SHP77 treated with DMSO at 0.1 percent for 48 hours (cell line): Measurements from ENCODE around the gene EIF3K.

Source experiments
- DNase-seq: peaks from one replicate; lab custom pipeline; 2025; lab: John Stamatoyannopoulos, UW

EIF3K gene

GRCh38 chr19:38684078-38684861, 65.3 kb downstream of the EIF3K start:
- DNase-seq = peak; percentile 87

DNA sequence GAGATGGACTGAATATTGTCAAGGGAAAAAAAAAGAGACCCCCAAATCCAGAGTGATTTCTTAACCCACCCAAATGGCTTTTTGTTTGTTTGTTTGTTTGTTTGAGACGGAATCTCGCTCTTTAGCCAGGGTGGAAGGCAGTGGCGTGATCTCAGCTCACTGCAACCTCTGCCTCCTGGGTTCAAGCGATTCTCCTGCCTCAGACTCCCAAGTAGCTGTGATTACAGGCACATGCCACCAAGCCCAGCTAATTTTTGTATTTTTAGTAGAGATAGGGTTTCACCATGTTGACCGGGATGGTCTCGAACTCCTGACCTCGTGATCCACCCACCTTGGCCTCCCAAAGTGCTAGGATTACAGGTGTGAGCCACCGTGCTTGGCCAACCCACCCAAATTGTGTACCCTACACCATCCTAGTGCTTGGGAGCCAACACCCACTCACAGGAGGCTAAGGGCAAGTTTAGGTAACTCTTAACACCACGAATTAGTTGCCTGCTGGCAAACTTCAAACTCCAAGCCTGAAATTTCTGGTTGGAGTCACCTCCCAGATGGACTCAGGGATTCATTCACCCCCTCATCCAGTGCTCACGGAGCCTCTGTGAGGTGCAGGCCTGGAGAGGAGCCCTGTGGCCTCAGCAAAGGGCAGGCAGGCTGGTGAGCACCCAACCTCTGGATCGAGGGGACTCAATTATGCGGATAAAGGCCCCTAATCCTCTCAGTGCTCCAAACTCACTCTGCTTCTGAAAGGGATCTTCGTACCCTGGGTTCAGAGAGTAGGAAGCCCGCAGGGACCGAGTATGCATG, 66.1 kb downstream of the EIF3K start:
- no peak for DNase-seq

GRCh38 chr19:38685666-38686529, 66.9 kb downstream of the EIF3K start:
- peak; percentile 33 for DNase-seq

GRCh38 chr19:38686530-38686888, 67.5 kb downstream of the EIF3K start:
- DNase-seq = no peak
